HG02610 (cell line): ENCODE data around the gene TRIM14.
"Not testable (repeated sequence)": the region's sequence is repeated elsewhere in the genome, so short reads cannot be mapped to it uniquely, and the experiment has no call there.

Experiments used
- ATAC-seq: cut with Tn5 transposase; IDR thresholded peaks from one replicate; pipeline ENCODE4 v1.9.1; 2021; ENCODE audit warnings: mild to moderate bottlenecking, moderate library complexity; ENCODE audit not compliant: unreplicated experiment

The TRIM14 gene

GRCh38 chr9:98117097-98117496, 1.9 kb downstream of the TRIM14 start:
- not testable (repeated sequence) for ATAC-seq

GRCh38 chr9:98109052-98109451, 10.0 kb downstream of the TRIM14 start:
- ATAC-seq, result no peak

DNA sequence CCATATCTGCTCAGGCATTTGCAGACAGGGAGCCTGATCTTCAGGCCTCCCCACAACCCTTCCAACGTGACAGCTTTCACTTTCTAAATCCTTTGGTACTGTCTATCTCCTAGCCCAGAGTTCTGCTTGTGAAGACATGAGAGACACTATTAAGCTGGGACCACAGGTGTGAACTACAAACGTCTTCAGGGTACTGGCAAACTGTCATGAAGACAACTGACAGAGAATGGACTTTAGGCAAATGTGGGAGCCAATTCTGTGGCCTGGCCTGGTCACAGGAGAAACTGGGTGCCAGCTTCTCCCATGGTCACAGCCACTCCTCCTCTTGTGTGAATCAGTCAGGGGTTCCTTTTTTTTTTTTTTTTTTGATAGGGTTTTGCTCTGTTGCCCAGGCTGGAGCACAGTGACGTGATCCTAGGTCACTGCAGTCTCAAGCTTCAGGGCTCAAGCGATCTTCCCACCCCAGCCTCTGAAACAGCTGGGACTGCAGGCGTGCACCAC, 10.4 kb downstream of the TRIM14 start:
- peak; percentile 75 for ATAC-seq

GRCh38 chr9:98107926-98108325, 11.1 kb downstream of the TRIM14 start:
- no peak for ATAC-seq

GRCh38 chr9:98105006-98105405, 14.0 kb downstream of the TRIM14 start:
- ATAC-seq, result no peak

GRCh38 chr9:98104445-98104881, 14.6 kb downstream of the TRIM14 start:
- no peak for ATAC-seq

DNA sequence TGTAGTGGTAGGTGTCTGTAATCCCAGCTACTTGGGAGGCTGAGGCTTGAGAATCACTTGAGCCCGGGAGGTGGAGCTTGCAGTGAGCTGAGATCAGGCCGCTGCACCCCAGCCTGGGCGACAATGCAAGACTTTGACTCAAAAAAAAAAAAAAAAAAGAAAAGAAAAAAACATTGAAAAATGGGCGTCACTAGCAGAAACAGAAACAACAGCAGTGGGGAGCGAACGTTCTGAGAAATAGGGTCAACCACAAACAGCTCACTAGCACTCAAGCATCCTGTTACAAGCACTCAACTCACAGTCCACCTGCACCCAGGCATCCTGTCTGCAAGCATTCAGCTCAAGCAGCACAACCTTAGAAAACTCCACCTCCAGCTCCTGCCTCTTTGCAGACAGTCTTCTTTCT, 17.2 kb downstream of the TRIM14 start:
- ATAC-seq, result peak; percentile 92

GRCh38 chr9:98101416-98101815, 17.6 kb downstream of the TRIM14 start:
- no peak for ATAC-seq

GRCh38 chr9:98100456-98100855, 18.6 kb downstream of the TRIM14 start:
- ATAC-seq, result no peak

DNA sequence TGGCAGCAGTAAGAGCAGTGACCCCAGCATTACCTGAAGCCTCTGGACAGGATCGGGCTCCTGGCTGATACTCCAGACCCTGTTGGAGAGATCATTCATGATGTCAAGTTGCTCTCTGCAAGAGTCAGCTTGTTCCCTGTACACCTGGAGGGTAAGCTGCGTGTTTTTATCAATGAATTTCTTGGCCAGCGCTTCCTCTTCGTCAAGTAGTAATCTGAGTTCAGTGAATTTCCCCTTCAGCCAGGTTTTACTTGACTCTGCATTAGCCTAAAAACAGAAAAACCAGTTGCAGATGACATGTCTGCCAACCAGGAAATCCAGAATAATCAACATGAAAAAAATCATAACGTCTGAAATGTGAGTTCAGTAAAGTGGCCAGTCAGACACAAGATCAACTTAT, 19.1 kb downstream of the TRIM14 start:
- ATAC-seq, result no peak

GRCh38 chr9:98099346-98099745, 19.7 kb downstream of the TRIM14 start:
- ATAC-seq, result no peak

GRCh38 chr9:98097836-98098235, 21.2 kb downstream of the TRIM14 start:
- ATAC-seq, result peak; percentile 36

GRCh38 chr9:98096091-98096490, 22.9 kb downstream of the TRIM14 start:
- no peak for ATAC-seq

- ATAC-seq, result no peak
Observed at GRCh38 chr9:98095401-98095800, 23.6 kb downstream of the TRIM14 start.

- ATAC-seq, result no peak
Observed at GRCh38 chr9:98094851-98095250, 24.2 kb downstream of the TRIM14 start.

- no peak for ATAC-seq
Observed at GRCh38 chr9:98094316-98094715, 24.7 kb downstream of the TRIM14 start.

GRCh38 chr9:98092613-98092931, 26.4 kb downstream of the TRIM14 start:
- no peak for ATAC-seq

DNA sequence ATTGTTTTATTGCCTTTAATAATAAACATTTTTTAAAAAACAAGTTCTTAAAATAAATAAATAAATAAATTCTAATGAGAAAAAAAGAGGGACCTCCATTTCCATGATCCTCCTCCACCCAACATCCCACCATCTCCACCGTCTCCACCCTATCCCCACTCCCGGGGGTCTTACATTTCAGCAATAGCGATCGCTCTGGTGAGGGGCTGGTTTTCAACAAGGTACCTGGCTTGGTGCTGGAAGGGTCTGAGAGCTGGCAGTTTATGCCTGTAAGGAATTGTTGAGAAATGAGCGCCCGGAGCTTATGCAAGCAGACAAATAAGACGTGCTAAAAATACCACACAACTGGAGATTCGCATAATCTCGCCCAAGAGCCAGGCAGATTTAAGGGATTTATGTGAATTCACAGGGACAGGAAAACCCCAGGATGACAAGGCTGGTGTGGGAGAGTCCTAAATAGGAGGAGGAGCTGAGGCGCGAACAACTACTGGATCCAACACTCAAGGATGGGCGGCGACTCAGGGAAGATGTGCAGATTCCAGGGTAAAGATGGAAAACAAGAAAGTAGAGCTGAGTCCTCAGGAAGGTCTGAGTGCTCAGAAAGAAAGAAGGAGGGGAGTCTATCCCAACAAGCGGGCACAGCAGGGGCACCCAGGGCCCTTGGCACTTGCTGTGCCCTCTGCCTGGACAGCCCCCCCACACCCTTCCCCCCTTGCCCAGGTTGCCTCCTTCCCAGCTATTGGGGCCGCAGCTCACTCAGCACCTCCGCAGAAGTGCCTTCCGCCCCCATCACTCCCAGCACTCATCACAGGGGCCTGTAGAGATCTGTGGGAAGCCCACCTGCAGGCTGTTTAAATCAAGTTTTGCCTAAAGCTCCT, 27.0 kb downstream of the TRIM14 start:
- no peak for ATAC-seq

GRCh38 chr9:98090674-98091073, 28.3 kb downstream of the TRIM14 start:
- not testable (repeated sequence) for ATAC-seq

GRCh38 chr9:98087420-98088354, 31.3 kb downstream of the TRIM14 start:
- ATAC-seq, result no peak

DNA sequence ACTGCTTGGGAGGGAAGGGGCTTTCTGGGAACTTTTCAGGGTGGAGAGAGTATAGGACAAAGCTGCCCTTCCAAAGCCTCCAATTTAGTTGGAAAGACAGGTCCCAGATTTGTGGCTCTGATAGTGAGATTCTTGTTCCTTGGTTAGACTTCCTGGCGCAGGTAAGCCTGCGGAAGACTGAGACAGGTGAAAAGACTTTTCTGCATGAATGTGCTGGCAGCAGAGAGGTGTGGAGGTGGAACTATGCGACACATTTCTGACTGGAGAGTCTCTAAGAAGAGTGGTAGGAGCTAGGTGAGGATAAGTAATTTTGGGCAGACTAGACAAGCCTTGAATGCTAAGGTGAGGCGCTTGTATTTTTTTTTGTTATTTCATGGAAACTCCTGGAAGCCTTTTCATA, 32.6 kb downstream of the TRIM14 start:
- no peak for ATAC-seq

DNA sequence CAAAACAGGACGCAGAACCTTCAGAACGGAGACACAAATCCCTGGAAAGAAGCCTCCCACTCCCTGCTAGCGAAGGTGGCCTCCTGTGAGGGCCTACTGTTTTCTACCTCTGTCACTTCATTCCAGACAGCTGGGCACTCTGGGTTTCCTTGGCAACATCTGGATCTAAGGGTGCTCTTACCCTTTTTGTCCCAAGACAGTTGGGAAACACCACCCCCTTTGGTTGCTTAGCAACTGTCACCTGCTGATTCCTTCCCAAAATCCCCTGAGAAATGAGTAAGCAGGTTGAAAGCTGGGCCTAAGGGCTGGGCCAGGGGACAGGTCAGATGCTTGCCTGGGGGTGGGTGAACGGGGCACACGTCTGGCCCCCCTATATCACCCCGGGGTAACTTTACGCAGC, 33.1 kb downstream of the TRIM14 start:
- ATAC-seq, result peak; percentile 49
